Brain microvascular endothelial cell (primary cell): ENCODE measurements around the gene MPC1.

Experiments
- DNase-seq: peaks from one replicate; pipeline ENCODE4 v3.0.0-alpha.2; 2020
- H3K27ac ChIP-seq: fragments of 250-450 bp; sonication (Bioruptor Pico); 2 replicates; pipeline ENCODE4 v1.5.1; 2020; ENCODE audit warnings: mild to moderate bottlenecking, moderate library complexity
- H3K27me3 ChIP-seq: fragments of 250-450 bp; sonication (Bioruptor Pico); replicated peaks from 2 replicates; pipeline ENCODE4 v1.5.1; 2020; ENCODE audit warnings: mild to moderate bottlenecking
- H3K36me3 ChIP-seq: fragments of 250-450 bp; sonication (Bioruptor Pico); replicated peaks from 2 replicates; pipeline ENCODE4 v1.5.1; 2020; ENCODE audit warnings: mild to moderate bottlenecking
- H3K4me3 ChIP-seq: 2 replicates; pipeline ENCODE4 v1.5.1; 2011; ENCODE audit warnings: low read depth, mild to moderate bottlenecking, control low read depth, low read length, moderate library complexity
- in situ Hi-C: cut with HindIII; loops from 2 replicates; pipeline ENCODE4 v1.10.0; 2017; ENCODE audit warnings: low sequenced_read_pairs, low pct_ligation_motif_present
- TF ChIP-seq, protein P1 (sequence below): IDR thresholded peaks from 2 replicates; pipeline ENCODE4 v1.5.1; 2011; ENCODE audit warnings: low read depth, mild to moderate bottlenecking, moderate library complexity, low read length, control low read depth, inconsistent platforms; ENCODE audit errors: missing control alignments

Gene MPC1

DNA sequence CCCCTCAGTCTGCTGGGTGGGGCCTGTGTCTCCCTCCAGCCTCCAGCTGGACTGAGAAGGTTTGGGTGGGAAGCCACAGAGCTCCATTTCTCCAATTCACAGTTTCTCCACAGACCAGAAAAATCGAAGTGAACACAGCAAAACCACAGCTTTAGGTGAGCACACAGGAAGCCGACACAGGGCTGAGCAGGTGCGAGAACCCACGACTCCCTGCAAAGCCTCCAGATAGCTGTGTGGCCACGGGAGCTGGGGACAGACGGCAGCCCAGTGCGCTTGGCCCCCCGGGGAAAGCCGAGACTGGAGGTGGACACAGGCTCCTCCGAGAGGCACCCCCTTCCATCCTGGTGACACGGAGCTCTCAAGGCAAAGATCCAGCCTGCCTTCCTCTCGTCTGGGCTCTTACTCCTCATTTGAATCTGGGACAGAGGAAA is 29.0 kb upstream of the MPC1 start:
- no peak overlapping the region for H3K27ac ChIP-seq
- H3K36me3 ChIP-seq, result no peaks in the 10 kb centered on the region
- DNase-seq, result no peak
- H3K4me3 ChIP-seq, result no peak overlapping the region
- TF ChIP-seq, protein P1, sequence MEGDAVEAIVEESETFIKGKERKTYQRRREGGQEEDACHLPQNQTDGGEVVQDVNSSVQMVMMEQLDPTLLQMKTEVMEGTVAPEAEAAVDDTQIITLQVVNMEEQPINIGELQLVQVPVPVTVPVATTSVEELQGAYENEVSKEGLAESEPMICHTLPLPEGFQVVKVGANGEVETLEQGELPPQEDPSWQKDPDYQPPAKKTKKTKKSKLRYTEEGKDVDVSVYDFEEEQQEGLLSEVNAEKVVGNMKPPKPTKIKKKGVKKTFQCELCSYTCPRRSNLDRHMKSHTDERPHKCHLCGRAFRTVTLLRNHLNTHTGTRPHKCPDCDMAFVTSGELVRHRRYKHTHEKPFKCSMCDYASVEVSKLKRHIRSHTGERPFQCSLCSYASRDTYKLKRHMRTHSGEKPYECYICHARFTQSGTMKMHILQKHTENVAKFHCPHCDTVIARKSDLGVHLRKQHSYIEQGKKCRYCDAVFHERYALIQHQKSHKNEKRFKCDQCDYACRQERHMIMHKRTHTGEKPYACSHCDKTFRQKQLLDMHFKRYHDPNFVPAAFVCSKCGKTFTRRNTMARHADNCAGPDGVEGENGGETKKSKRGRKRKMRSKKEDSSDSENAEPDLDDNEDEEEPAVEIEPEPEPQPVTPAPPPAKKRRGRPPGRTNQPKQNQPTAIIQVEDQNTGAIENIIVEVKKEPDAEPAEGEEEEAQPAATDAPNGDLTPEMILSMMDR, result no peak
- in situ Hi-C loops, result no loop called here
- no peaks in the 10 kb centered on the region for H3K27me3 ChIP-seq

DNA sequence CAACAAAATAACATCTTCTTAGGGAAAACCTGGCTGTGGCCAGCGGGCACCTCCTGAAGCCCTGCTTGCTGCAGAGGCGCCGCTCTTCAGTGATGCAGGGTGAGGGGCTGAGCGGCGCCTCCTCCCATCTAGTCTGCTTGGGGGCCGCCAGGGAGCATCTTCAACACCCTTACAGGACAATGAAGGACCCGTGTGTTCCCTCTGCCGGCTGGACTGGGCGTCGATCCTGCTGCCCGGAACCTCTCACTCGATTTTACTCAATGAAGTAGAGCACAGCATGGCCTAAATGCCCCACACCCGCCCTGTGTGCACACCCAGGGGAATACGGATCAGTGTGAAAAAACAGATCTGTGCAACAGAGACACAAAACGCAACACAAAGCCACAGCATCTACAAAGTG is 28.5 kb upstream of the MPC1 start:
- Histone ChIP-seq H3K36me3 (no peaks in the 10 kb centered on the region), H3K27ac (no peak overlapping the region), H3K27me3 (no peaks in the 10 kb centered on the region), H3K4me3 (no peak overlapping the region)
- in situ Hi-C loops, result no loop called here
- no peak for DNase-seq
- TF ChIP-seq, protein P1, result no peak

DNA sequence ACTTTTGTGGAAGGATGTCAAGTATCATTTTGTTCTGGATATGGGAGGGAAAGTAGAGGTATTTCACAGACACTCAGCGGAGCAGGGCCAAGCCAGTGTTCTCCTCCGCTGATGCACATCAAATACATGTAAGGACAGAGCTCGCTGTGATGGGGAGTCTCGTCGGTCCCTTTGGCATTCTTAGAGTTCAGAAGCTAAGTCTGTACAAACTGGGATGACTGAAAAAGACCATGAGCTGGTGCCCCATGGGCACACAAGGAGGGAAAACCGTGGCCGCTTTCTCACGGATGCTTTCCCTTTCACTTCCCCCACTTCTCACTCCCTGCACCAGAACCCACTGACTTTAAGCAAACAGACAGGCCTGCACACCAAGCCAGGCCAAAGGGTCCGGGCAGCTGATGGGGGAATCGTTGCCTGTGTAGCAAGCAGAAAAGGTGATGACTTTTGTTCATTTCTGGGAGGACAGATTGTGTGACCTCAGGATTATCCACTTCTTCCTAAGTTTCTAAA is 27.7 kb upstream of the MPC1 start:
- TF ChIP-seq, protein P1, result no peak

DNA sequence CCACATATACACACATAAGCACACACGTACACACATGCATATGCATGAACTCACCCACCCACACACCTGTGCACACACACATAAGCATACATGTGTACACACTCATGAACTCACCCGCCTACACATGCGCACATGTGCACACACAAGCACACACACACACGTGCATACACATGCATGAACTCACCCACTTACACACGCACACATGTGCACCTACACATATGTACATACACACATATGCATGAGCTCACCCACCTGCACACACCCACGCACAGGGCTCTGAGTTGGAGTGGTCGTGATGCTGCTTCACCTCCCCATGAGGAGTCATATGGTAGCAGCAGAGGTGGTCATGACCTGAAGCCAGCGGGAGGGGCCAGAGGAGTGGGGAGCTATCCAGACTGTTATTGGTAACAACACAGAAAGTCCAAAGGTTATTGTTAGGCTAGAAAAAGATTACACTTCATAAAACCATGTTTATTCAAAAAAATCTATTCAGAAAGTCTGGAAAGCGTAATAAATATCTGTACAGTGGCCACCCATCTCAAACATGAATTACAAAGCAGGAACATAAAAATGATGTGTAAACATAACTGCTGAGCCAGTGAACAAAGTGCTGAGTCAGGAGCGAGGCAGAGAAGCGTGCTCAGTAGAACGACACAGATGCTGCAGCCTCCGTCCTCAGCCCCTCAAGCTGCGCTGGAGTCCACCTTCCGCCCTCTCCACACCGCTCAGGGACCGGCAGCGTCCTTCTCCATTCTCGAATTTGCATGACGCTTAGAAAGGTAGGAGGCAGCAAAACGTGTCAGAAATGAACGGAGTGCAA is 26.4 kb upstream of the MPC1 start:
- Histone ChIP-seq H3K27me3 (no peaks in the 10 kb centered on the region), H3K4me3 (no peak overlapping the region), H3K27ac (no peak overlapping the region), H3K36me3 (no peaks in the 10 kb centered on the region)
- TF ChIP-seq, protein P1, result no peak
- no peak for DNase-seq
- in situ Hi-C loops, result no loop called here

More for the DNA sequence above, 27.7 kb upstream of the MPC1 start:
- Histone ChIP-seq H3K27me3 (no peaks in the 10 kb centered on the region), H3K27ac (no peak overlapping the region), H3K36me3 (no peaks in the 10 kb centered on the region), H3K4me3 (no peak overlapping the region)
- in situ Hi-C loops, result no loop called here
- DNase-seq, result no peak

DNA sequence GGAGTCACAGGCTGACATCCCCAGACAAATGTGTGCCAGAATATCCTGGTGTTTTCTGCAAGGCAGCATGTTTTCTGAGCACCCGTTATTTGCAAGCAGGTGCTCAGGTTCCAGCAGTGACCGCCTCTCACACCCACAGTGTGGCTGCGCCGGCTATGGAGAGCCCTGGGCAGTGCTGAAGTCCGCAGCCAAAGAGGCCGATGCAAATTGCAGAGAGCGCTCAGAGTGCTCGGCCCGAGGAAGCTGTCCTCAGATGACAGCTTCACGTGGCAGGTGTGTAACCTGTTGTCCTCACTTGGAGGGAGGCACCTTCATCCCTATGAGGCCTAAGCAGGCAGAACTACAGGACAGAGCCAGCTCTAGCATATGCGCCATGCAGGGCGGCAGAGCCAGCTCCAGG is 23.5 kb upstream of the MPC1 start:
- no peak overlapping the region for H3K4me3 ChIP-seq
- H3K27me3 ChIP-seq, result no peaks in the 10 kb centered on the region
- in situ Hi-C loops, result no loop called here
- TF ChIP-seq, protein P1, result no peak
- no peak for DNase-seq
- no peaks in the 10 kb centered on the region for H3K36me3 ChIP-seq
- no peak overlapping the region for H3K27ac ChIP-seq

DNA sequence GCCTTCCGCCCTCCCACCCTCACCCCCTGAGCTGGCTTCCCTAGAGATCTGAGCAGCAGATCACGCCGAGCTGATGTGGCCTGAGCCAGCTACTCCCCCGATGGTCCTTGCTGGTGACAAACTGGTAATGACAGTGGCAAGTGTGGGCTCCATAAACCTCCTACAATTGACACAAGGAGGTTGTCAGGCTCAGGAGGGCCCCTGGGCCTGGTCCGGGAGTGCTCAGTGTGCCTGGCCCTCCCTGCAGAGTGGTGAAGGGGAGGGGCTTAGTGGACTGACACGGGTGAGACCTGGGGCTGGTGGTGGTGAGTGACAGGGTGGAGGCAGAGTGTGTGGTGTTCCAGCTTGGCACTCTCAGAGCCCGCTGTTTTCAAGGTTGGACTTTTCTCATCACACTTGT is 22.6 kb upstream of the MPC1 start:
- H3K4me3 ChIP-seq, result no peak overlapping the region
- no peaks in the 10 kb centered on the region for H3K36me3 ChIP-seq
- no peak for DNase-seq
- H3K27ac ChIP-seq, result no peak overlapping the region
- TF ChIP-seq, protein P1, result no peak
- in situ Hi-C loops, result no loop called here
- no peaks in the 10 kb centered on the region for H3K27me3 ChIP-seq
